Dedifferentiated amniotic fluid mesenchymal stem cell (primary cell): Measurements from ENCODE around the gene HABP2.

ENCODE experiments used
- DNase-seq: peaks from one replicate; pipeline ENCODE4 v3.0.0-alpha.2; 2016; ENCODE audit errors: extremely low spot score

Gene HABP2

GRCh38 chr10:113603057-113603777 lies 50.4 kb downstream of the HABP2 start:
- DNase-seq: no peak

GRCh38 chr10:113604572-113604971 lies 51.7 kb downstream of the HABP2 start:
- DNase-seq: no peak

- no peak for DNase-seq
Observed at GRCh38 chr10:113605268-113605978, 52.6 kb downstream of the HABP2 start.

GRCh38 chr10:113609704-113610108 lies 56.9 kb downstream of the HABP2 start:
- no peak for DNase-seq

- DNase-seq: no peak
Observed at GRCh38 chr10:113610631-113611601, 58.1 kb downstream of the HABP2 start.

GRCh38 chr10:113612154-113612553 lies 59.3 kb downstream of the HABP2 start:
- DNase-seq: no peak

- no peak for DNase-seq
Observed at GRCh38 chr10:113613427-113613826, 60.6 kb downstream of the HABP2 start.

GRCh38 chr10:113613977-113614690 lies 61.3 kb downstream of the HABP2 start:
- DNase-seq: no peak

GRCh38 chr10:113616244-113617074 lies 63.6 kb downstream of the HABP2 start:
- DNase-seq: no peak

GRCh38 chr10:113617086-113617485 lies 64.2 kb downstream of the HABP2 start:
- DNase-seq: no peak

- DNase-seq: no peak
Observed at GRCh38 chr10:113618338-113618737, 65.5 kb downstream of the HABP2 start.

GRCh38 chr10:113619401-113619800 lies 66.5 kb downstream of the HABP2 start:
- DNase-seq: no peak

GRCh38 chr10:113620511-113620910 lies 67.7 kb downstream of the HABP2 start:
- DNase-seq: no peak

- no peak for DNase-seq
Observed at GRCh38 chr10:113620936-113621335, 68.1 kb downstream of the HABP2 start.

GRCh38 chr10:113621799-113622198 lies 68.9 kb downstream of the HABP2 start:
- DNase-seq: no peak

GRCh38 chr10:113622831-113623230 lies 70.0 kb downstream of the HABP2 start:
- no peak for DNase-seq

GRCh38 chr10:113625461-113626186 lies 72.8 kb downstream of the HABP2 start:
- no peak for DNase-seq

- DNase-seq: no peak
Observed at GRCh38 chr10:113626809-113627355, 74.0 kb downstream of the HABP2 start.

GRCh38 chr10:113627836-113628235 lies 75.0 kb downstream of the HABP2 start:
- DNase-seq: no peak
